PC-3 (cell line): Measurements from ENCODE around the gene CDC42EP2.

Experiments used
- EZH2 ChIP-seq: fragments of 300-600 bp; sonication (generic); IDR thresholded peaks from one replicate; pipeline ENCODE4 v1.6.1; 2017; ENCODE audit warnings: antibody characterized with exemption, mild to moderate bottlenecking, low read length; ENCODE audit not compliant: unreplicated experiment
- TF ChIP-seq, protein P1 (sequence below): fragments of 300-600 bp; sonication (generic); conservative IDR thresholded peaks from 2 replicates; pipeline ENCODE4 v1.5.1; 2017; ENCODE audit warnings: antibody characterized with exemption, low read depth, mild to moderate bottlenecking, low read length

DNA sequence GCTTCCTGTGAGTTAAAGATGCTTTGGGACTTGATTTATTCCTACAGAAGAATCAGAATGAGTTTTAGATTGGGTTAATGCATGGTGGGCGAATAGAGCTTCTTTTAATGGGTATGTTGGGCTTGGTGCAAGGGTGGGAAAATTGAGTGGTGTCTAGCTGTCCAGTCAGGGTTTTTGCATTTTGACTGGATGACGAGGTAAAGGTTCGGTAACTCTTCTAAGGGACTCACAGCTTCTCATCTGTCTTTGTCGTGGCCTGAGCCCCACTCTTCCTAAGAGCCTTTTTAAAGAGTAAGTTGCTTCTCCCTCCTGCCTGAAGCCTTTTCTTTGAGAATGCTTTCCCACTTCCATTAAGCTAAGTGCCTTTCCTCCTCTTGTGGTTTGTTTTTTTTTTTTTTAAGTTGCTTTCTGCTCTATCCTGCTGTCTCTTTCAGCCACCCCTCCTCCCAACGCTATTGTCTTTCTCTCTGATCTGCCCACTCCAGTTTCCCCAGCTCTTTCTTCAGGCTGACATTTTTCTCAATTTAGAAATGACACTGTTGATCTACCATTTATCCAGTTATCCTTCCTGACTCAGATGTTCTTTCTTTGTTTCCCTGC is 20.1 kb downstream of the CDC42EP2 start:
- TF ChIP-seq, protein P1, sequence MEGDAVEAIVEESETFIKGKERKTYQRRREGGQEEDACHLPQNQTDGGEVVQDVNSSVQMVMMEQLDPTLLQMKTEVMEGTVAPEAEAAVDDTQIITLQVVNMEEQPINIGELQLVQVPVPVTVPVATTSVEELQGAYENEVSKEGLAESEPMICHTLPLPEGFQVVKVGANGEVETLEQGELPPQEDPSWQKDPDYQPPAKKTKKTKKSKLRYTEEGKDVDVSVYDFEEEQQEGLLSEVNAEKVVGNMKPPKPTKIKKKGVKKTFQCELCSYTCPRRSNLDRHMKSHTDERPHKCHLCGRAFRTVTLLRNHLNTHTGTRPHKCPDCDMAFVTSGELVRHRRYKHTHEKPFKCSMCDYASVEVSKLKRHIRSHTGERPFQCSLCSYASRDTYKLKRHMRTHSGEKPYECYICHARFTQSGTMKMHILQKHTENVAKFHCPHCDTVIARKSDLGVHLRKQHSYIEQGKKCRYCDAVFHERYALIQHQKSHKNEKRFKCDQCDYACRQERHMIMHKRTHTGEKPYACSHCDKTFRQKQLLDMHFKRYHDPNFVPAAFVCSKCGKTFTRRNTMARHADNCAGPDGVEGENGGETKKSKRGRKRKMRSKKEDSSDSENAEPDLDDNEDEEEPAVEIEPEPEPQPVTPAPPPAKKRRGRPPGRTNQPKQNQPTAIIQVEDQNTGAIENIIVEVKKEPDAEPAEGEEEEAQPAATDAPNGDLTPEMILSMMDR, result no peak
- no peak for TF ChIP-seq EZH2
